GM21786 (cell line): Measurements from ENCODE around the gene INS.

Experiments
- ATAC-seq: cut with Tn5 transposase; IDR thresholded peaks from one replicate; pipeline ENCODE4 v1.9.1; 2021; ENCODE audit not compliant: unreplicated experiment

Gene INS

DNA sequence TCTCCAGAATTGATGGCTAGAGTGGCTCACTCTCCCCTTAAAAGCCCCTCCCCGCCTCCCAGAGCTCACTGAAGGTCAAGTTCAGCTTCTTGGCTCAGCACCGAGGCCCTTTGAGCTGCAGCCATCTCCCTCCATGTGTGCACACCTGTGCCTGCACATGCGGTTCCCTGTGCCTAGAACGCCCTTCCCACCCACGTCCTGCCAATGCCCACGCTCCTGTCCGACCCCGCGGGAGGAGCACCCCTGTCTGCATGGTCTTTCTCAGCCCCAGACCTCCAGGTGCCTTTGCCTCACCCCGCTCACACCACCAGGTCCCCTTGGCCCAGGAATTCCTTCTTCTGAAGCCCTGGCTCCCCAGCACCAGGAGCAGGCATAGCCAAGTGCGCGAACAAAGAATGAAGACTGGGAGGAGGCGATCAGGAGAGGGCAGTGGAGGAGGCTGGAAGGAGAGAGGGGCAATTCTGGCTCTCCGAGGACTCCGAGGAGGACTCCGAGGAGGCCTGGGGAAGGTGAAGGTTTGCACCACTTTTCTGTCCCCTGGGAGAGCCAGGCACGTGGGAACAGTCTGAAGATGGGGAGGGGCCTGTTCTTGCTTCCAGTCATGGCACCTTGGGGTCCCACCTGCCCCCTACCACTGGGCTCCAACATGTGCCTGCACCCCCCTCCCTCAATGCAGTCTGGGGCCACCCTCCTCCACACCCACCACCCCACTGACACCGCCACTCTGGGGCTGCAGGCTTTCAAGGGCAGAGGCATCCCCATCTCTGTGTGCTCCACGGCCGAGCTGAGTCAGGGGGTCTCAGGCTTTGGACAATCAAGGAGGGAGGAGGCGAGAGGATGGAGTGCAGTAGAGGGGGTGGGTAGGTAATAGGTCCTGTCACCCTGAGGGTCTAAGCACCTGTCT is 39.5 kb downstream of the INS start:
- ATAC-seq, result no peak

DNA sequence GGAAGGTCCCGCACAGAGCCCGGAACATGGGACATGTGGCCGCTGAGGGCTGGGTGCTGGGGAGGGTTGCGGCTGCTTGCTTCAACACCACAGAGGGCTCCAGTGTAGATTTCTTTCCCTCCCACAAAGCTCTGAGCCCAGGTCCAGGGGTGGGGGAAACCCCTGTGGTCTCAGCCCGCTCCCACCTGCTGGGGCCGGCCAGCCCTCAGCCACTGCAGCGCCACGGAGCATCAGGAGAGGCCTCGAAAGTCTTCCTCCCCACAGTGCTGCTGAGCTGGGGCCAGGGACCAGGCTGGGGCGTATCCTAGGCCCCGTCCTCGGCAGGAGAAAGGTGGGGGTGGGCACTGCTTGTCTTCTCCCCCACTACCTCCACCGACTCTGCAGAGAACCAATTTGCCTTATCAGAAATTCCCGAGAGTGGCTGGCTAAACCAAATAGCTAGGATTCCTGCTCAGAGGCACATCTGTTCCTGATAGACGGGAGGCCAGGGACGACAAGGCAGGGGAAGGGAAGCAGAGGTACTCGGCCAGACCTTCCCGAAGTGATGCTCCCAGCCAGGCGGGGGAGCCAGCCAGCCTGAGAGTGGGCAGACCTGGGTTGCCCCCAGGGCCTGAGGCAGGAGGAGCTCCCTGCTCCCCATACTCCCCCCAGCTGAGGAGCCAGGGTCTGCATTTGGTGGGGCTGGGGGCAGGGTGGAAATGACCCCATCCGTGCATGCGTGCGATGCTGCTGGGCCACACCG is 40.5 kb downstream of the INS start:
- no peak for ATAC-seq

DNA sequence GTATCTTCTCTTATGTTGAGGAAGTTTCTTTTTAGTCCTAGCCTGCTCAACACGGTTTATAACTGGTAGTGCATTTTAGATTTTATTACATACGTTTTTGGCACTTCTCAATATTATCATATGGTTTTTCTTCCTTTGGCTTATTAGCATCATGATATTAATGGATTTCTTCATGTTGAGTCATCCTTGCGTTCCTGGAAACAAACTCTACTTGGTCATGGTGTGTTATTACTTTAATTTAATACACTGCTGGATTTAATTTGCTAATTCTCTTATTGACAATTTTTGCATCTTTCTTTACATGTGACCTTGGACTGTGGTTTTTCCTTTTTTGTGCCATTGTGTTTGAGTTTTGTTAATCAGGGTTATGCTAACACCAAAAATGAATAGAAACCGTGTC is 42.3 kb downstream of the INS start:
- ATAC-seq, result no peak

DNA sequence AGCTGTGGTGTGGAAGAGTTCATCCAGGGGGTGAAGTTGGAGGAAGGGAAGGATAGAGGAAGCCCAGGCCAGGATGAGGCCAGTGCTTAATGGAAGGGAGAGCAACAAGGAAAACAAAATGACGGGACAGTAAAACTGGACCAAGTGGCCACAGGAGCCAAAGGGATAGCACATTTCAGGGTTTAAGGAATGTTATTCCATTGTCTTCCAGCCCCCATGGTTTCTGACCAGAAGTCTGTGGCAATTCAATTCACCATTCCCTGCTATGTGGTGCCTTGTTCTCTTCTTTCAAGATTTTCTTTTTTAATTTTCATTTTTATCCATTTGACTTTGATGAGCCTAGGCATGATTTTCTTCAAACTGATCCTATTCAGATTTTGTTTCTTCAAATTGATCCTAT is 44.3 kb downstream of the INS start:
- no peak for ATAC-seq

DNA sequence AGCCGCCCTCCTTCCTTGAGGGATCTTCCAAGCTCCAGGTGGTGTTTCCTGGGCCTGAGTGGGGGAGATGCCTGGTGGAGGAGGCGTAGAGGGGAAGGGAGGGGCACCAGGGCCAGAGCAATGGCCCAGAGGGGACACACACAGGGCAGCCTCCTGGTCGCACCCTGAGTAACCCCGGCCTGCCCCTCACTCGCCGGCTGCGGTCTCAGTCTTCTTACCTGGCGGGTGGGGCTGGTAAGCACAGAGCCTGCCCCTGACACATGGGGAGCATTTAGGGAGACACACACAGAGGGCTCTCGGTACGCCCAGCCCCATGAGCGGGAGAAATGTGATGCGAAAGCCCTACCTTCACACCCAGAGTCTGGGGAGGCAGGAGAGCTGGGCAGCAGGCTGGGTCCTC is 45.7 kb downstream of the INS start:
- no peak for ATAC-seq

DNA sequence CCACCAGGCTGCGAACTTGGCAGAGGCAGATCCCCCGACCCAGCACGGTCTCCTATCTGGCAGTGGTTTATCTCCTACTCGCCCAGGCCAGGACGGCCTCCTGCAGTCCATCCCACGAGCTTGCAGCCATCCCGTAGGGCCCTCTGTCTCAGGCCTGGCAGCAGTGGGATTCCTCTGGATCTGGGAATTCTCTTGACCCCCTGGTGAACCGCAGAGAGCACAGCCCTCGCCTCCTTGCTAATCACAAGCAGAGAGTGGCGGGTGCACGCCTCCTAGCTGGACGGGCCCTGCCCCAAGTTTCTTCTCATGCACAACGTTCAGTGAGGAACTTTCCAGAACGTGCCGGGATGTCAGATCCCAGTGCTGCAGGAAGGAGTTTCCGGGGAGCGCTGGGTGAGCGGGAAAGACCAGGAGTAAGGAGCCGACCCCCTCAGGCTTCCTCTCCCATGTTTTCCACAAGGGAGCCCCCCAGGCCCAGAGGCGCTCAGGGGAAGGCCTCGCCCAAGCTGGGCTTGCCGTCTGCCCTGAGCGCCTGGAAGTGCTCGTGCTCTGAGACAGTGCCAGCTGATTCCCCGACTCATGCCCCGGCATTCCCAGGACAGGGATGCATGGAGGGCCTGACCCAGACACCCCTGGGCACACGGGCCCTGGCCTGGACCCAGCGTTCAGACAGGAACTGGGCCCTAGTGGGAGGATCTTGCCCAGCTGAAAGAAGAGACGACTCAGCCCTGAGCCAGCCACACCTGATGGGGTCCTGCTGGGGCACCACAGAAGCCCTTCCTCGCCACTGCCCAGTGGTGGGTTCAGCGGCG is 46.4 kb downstream of the INS start:
- no peak for ATAC-seq

DNA sequence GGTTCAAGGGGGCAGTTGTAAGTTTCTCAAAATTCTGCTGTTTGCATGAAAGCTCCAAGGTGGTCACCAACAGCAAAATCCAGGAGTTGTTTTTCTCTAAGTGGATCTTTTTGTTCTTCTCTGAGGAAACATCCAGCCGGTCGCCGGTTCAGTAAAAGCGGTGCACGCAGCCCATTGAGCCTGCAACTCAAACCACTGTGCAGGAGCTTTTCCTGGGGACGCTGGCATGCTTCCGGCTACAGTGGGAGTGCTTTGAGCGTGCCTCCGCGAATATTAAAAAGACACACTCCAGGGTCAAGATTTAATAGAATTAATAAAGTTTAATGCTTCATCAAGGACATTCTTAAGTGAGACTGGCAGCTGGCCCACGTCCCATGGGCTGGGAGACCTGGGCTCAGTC is 47.2 kb downstream of the INS start:
- ATAC-seq, result no peak

DNA sequence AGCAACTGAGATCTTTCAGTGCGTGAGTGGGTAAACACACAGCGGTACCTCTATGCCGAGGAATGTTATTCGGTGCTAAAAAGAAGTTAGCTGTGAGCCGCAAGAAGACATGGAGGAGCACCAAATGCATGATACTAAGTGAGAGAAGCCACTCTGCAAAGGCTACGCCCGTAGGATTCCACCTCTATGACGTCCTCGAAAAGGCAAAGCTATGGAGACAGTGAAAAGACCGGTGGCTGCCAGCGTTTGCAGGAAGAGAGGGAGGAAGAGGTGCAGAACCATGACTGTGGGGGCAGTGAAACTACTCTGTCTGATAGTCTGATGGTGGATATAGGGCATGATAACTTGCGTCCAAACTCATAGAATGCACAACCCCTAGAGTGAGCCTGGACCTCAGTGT is 50.5 kb downstream of the INS start:
- ATAC-seq, result no peak
